Astrocyte of the hippocampus (primary cell): ENCODE measurements around the gene FHOD3.

Experiments
- DNase-seq: peaks from one replicate; pipeline ENCODE4 v3.0.0; 2011; ENCODE audit warnings: low read depth, low spot score

Gene FHOD3

GRCh38 chr18:36297417-36298125 lies at the start of gene FHOD3:
Gene FHOD3 (plus strand): TSS chr18:36297713. CDS start chr18:36297836, 123 bp downstream.
- peak; percentile 91 for DNase-seq

DNA sequence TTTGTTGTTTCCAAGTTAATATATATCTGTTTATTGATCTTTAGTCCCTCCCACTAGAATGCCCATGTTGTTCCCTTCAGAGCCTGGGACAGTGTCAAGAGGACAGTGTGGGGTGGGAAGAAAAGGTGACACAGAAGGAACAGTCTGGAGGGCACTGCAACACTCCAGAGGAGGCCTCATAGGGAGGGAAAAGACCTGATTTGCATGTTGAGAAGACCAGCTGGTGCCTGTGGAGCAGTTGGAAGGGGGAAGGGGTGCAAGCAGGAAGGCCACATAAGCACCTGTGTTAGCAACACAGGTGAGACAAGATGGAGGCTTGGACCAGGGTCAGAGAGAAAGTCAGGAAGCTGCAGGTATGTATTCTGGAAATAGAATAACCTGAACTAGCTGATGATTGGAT lies 48.1 kb upstream of the FHOD3 start:
- DNase-seq, result no peak

DNA sequence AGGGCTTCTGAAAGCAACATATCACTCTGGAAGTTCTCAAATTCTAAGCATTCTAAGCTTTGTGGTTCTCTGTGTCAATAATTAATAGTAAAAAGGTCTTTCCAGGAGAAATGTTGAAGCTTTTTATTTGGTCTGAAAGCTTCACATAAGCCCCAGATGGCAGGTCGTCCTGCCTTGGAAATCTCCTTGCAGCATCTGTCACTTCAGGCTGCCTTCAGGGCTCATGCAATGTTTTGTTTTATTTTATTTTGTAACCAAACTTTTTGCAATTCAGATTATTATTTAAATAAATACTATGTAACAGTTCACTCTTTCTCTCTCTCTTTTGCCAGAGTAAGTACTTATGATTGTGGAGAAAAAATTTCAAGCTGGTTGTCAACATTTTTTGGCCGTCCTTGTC lies 46.7 kb upstream of the FHOD3 start:
- DNase-seq, result no peak

DNA sequence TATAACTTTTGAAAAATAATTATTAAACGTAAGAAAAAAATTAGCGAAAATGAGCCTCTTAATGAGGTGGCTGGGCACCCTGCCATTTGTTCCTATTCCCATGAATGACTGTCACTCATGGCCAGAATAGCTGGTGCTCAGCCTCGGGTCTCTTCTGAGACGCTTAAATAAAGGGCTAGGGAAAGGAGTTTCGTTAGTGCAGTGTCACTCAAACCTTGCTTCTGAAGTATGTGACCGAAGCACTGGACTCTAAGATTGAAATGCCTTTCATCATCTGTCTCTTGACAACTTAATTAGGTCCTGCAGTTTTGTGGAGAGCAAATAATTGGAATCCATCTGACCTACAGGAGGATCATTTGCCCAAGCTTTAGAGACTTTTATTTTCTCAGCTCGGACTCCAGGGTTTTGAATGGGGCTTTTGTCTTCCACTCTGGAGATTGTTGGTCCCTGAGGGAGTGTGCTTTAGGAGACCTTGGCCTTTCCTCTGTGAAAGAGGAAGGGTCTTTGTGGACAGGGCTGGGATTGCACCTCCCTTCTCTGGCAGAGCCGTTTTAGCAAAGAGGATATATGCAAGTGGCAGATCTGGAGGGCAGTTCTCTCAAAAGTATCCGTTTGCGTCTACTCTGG lies 42.3 kb upstream of the FHOD3 start:
- DNase-seq, result peak; percentile 39

- no peak for DNase-seq
These were observed 41.4 kb upstream of the FHOD3 start for GRCh38 chr18:36256094-36256493.

- DNase-seq, result no peak
These were observed 34.5 kb upstream of the FHOD3 start for GRCh38 chr18:36262971-36263370.

DNA sequence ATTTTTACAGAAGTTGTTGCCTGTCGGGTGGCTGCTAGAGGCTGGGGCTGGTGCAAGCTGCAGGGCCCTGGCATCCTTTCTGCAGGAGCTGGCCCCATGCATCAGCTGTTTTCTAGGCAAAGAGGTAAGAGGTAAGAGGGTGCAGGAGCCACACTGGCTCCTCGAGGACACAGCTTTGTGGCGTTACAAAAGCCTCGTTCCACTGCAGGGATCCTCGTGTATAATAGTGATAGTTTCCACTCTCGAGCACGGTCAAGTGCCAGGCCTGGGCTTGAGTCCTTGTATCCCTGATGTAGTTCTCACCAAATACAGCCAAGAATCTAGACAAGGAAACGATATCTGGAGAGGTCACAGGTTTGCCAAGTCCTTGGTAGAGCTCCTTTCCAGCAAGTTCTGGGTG lies 33.2 kb upstream of the FHOD3 start:
- no peak for DNase-seq

- DNase-seq, result peak; percentile 57
These were observed 32.5 kb upstream of the FHOD3 start for GRCh38 chr18:36265015-36265414.

- no peak for DNase-seq
These were observed 28.4 kb upstream of the FHOD3 start for GRCh38 chr18:36269157-36269556.

- DNase-seq, result no peak
These were observed 26.4 kb upstream of the FHOD3 start for GRCh38 chr18:36271153-36271552.

DNA sequence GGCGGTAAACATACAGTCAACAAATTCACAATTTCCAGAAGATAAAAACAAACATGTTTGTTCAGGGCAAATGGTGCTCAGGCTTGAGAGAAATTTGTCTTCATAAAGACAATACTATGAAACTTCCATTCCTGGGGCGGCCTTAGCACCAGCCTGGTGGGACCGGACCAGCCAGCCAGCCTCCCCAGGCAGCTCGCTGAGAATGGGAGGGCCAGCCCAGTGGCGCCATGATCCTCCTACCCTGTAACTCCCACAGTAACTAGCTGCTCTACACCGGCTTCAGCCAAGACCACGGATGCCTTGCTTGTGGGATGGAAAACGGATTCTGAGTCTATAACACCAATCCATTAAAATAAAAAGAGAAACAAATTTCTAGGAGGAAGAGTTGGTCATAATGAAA lies 24.2 kb upstream of the FHOD3 start:
- DNase-seq, result no peak

DNA sequence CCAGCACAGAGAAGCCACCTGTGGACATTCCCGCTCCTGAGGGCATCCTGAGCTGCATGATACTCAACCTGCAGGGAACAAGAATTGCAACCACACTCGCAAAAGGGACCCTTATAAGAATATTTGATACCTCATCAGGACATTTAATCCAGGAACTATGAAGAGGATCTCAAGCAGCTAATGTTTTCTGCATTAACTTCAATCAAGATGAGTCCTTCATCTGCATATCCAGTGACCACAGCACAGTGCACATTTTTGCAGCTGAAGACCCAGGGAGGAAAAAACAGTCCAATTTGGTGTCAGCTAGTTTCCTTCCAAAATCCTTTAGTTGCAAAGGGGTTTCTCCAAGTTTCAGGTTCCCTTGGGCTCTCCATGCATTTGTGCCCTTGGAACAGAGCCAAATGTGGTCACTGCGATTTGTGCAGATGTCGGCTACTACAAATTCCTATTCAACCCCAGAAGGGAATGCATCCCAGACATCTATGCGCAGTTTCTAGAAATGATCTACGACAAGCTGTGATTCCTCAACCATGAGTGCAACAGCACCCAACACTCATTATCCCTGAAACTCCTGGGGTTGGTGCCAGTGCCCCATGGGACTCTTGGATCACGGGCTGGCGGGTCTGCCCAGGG lies 23.3 kb upstream of the FHOD3 start:
- DNase-seq, result no peak

- DNase-seq, result no peak
These were observed 22.0 kb upstream of the FHOD3 start for GRCh38 chr18:36275561-36275960.

GRCh38 chr18:36279001-36279400 lies 18.5 kb upstream of the FHOD3 start:
- DNase-seq, result no peak

DNA sequence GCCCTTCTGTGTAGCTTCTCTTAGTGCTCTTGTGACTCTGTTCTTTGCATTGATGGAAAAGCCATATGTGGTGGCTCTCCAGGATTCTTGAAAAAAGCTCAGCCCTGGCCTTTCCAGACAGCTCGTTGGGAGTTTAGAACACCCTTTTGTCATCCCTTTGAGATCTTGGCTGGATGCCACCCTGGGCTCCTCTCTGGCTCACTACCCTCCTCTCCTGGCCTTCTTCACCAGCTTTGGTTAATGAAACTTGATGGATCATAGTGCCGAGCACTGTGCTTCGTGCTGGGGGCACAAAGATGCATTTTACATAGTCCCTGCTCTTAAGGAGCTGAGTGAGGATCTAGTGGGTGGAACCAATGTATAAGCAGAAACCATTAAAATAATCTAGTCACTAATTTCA lies 15.6 kb upstream of the FHOD3 start:
- DNase-seq, result no peak

DNA sequence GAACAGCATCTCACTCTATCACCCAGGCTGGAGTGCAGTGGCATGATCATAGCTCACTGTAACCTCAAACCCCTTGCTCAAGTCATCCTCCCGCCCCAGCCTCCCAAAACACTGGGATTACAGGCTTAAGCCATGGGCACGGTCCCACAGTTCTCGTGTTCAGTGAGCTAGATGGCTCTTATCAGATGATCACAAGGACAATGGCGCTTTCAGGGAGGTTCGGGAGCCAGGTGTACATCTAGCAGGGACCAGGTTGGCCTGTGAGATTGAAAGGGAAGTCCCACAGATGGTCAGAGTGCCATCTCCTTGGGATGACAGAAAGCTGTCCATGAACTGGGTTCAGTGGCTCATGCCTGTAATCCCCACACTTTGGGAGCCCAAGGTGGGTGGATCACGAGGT lies 14.1 kb upstream of the FHOD3 start:
- no peak for DNase-seq

GRCh38 chr18:36284268-36284667 lies 13.2 kb upstream of the FHOD3 start:
- no peak for DNase-seq

DNA sequence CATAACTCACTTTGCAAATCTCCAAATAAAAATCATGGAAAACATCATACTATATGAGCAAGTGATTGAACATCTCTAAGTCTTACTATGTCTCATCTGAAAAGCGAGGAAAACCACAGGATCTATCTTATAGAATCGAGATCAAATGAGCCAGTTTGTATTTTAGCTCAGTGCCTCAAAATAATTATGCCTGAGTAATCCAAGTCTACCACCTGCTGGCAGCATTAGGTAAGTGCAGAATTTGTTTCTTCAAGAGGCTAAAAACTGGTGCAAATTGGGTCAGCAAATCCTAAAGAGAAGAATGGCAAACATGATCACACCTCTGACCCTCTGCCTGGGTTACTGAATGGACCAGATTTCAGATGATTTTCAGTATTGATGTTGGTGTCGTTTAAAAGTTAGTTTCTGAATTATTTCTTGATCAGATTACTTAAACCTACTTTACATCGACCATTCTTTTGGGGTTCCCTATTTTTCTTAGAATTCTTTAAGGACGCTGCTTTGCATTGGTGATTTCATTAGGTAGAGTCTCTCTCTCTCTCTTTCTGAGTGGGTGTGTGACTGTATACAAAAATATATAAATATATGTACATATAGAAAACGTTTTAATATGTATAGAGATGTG lies 12.7 kb upstream of the FHOD3 start:
- DNase-seq, result peak; percentile 78

GRCh38 chr18:36287653-36288052 lies 9.9 kb upstream of the FHOD3 start:
- no peak for DNase-seq

- no peak for DNase-seq
These were observed 8.8 kb upstream of the FHOD3 start for GRCh38 chr18:36288689-36289088.

DNA sequence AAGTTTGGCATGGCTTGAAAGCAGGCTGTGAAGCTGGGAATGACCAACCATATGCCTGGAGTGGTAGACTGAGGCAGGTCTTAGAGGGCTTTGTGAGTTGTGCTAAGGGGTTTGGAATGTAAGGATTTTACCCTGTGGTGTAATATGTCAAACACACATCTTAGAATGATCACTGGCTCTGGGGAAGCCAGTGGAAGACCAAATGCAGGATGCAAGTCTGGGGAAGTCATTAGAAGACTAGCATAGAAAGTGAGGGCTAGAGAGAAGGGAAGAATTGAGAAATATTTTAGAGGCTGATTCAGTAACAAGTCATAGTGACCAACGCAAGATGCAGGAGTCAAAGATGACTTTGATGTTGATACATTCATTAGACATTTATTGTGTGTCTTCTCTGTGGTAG lies 3.5 kb upstream of the FHOD3 start:
- DNase-seq, result no peak

DNA sequence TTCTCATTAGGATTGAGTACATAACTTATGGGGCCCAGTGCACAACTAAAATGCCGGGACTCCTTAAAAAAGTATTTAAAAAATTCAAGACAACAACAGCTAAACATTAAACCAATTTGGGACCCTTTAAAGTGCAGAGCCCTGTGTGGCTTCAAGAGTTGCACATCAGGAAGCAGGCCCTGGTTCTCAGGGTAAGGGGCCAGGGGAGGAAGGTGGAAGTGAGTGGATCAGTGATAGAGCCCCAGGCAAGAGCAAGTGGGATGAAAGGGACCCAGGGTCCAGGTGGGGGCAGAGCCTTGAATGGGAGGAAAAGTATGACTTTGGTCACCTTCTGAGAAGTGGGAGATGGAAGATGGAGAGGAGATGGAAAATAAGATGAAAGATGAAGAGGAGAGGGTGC lies 2.3 kb upstream of the FHOD3 start:
- DNase-seq, result no peak

DNA sequence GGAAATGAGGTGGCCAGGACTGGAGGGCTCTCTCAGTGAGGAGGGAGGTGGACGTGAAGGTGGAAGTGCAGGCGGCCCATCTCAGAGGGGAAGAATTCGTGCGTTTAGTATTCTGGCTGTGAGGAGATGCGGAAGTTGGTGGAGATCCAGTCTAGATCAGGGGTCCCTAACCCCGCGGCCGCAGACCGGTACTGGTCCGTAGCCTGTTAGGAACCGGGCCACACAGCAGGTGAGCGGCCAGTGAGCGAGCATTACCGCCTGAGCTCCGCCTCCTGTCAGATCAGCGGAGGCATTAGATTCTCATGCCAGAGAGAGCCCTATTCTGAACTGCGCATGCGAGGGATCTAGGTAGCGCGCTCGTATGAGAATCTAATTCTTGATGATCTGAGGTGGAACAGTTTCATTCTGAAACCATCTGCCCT lies 1.6 kb upstream of the FHOD3 start:
- no peak for DNase-seq
